IMR-90 (cell line): ENCODE measurements around the gene CDHR3. TPM values are rescaled to one million over a fixed set of nuclear protein-coding genes. Genes with fewer than 3 reads are reported as not detected.

ENCODE experiments used
- ATAC-seq: fragments of 200-7000 bp; cut with Tn5 transposase; 2 replicates; pipeline ENCODE4 v1.9.1; 2020; ENCODE audit warnings: low read depth, mild to moderate bottlenecking, moderate library complexity
- BruUV-seq: library from RNA; stranded (reverse); fragments of 400-500 nt; replicated peaks from 2 replicates; lab custom pipeline; 2021; lab: Mats Ljungman, UMichigan
- CTCF ChIA-PET: fragments of 300-600 bp; formaldehyde crosslinking; extraction: SDS; loops from one replicate; lab custom pipeline; 2021; ENCODE audit warnings: antibody characterized with exemption; lab: Yijun Ruan, JAX
- POLR2A ChIA-PET: fragments of 300-600 bp; sonication (Branson Sonifier 250); formaldehyde crosslinking; loops from one replicate; lab custom pipeline; 2022; ENCODE audit warnings: antibody characterized with exemption; ENCODE audit not compliant: unreplicated experiment; lab: Charles Lee
- DNase-seq: peaks from one replicate; pipeline ENCODE4 v3.0.0; 2013
- H2AFZ ChIP-seq: replicated peaks from 2 replicates; pipeline ENCODE3; 2013; ENCODE audit warnings: low read length, mild to moderate bottlenecking; ENCODE audit not compliant: poor library complexity
- H2AK5ac ChIP-seq: 2 replicates; pipeline ENCODE4 v1.6.1; 2013; ENCODE audit warnings: low read depth, low read length, inconsistent platforms
- H2AK9ac ChIP-seq: replicated peaks from 2 replicates; pipeline ENCODE3; 2013; ENCODE audit warnings: mild to moderate bottlenecking, low read depth, low read length, moderate library complexity; ENCODE audit not compliant: poor library complexity
- H2BK120ac ChIP-seq: 2 replicates; pipeline ENCODE4 v1.6.1; 2013; ENCODE audit warnings: low read depth, low read length, inconsistent platforms
- H2BK15ac ChIP-seq: 3 replicates; pipeline ENCODE4 v1.6.1; 2013; ENCODE audit warnings: low read depth, low read length, inconsistent platforms
- H2BK20ac ChIP-seq: 2 replicates; pipeline ENCODE4 v1.6.1; 2013; ENCODE audit warnings: low read depth, mild to moderate bottlenecking, inconsistent platforms, low read length, moderate library complexity
- H2BK5ac ChIP-seq: 2 replicates; pipeline ENCODE4 v1.6.1; 2013; ENCODE audit warnings: mild to moderate bottlenecking, low read depth, low read length, inconsistent platforms; ENCODE audit not compliant: poor library complexity, severe bottlenecking
- H3K14ac ChIP-seq: replicated peaks from 2 replicates; pipeline ENCODE4 v1.6.1; 2013; ENCODE audit warnings: low read depth, low read length, inconsistent platforms
- H3K18ac ChIP-seq: 2 replicates; pipeline ENCODE4 v1.6.1; 2013; ENCODE audit warnings: low read depth, low read length, control low read depth
- H3K23ac ChIP-seq: 2 replicates; pipeline ENCODE4 v1.6.1; 2013; ENCODE audit warnings: low read depth, low read length, inconsistent platforms
- H3K27ac ChIP-seq: 2 replicates; pipeline ENCODE4 v1.5.1; 2013; ENCODE audit warnings: mild to moderate bottlenecking, control low read depth, low read length; ENCODE audit not compliant: insufficient read depth
- H3K27me3 ChIP-seq: 2 replicates; pipeline ENCODE4 v1.6.1; 2013; ENCODE audit warnings: low read length; ENCODE audit not compliant: control insufficient read depth, insufficient read depth
- H3K36me3 ChIP-seq: 2 replicates; pipeline ENCODE4 v1.6.1; 2013; ENCODE audit warnings: low read length, mixed read lengths; ENCODE audit not compliant: control insufficient read depth, insufficient read depth
- H3K4ac ChIP-seq: 2 replicates; pipeline ENCODE4 v1.6.1; 2013; ENCODE audit warnings: low read depth, low read length, inconsistent platforms
- H3K4me1 ChIP-seq: 2 replicates; pipeline ENCODE4 v1.6.1; 2013; ENCODE audit warnings: low read length, mixed read lengths; ENCODE audit not compliant: control insufficient read depth, insufficient read depth
- H3K4me2 ChIP-seq: 2 replicates; pipeline ENCODE4 v1.6.1; 2013; ENCODE audit warnings: low read depth, mild to moderate bottlenecking, control low read depth, low read length, moderate library complexity
- H3K4me3 ChIP-seq: 2 replicates; pipeline ENCODE4 v1.5.1; 2013; ENCODE audit warnings: low read depth, mild to moderate bottlenecking, control low read depth, low read length, moderate library complexity; ENCODE audit not compliant: insufficient read depth
- H3K56ac ChIP-seq: 2 replicates; pipeline ENCODE4 v1.6.1; 2013; ENCODE audit warnings: low read length, inconsistent platforms; ENCODE audit not compliant: insufficient read depth; ENCODE audit errors: extremely low read depth
- H3K79me1 ChIP-seq, 2 experiments: 2 replicates each; pipeline ENCODE4 v1.6.1; 2013; ENCODE audit warnings: low read length in 2 of 2, inconsistent platforms in 1 of 2, low read depth in 1 of 2
- H3K9ac ChIP-seq: 2 replicates; pipeline ENCODE4 v1.6.1; 2013; ENCODE audit warnings: low read depth, low read length, control low read depth
- H3K9me1 ChIP-seq: 2 replicates; pipeline ENCODE4 v1.6.1; 2013; ENCODE audit warnings: low read length, inconsistent platforms; ENCODE audit not compliant: insufficient read depth
- H3K9me3 ChIP-seq: 2 replicates; pipeline ENCODE4 v1.6.1; 2013; ENCODE audit warnings: low read length; ENCODE audit not compliant: control insufficient read depth, insufficient read depth
- H4K20me1 ChIP-seq: 2 replicates; pipeline ENCODE4 v1.6.1; 2013; ENCODE audit warnings: low read length, inconsistent platforms; ENCODE audit not compliant: insufficient read depth
- H4K5ac ChIP-seq: 2 replicates; pipeline ENCODE4 v1.6.1; 2013; ENCODE audit warnings: mild to moderate bottlenecking, low read depth, low read length, control low read depth
- H4K8ac ChIP-seq, 2 experiments: 2 replicates each; pipeline ENCODE4 v1.6.1; 2013; ENCODE audit warnings: low read depth in 2 of 2, low read length in 2 of 2, control low read depth in 1 of 2, inconsistent platforms in 1 of 2
- H4K91ac ChIP-seq: 2 replicates; pipeline ENCODE4 v1.6.1; 2013; ENCODE audit warnings: low read depth, low read length, inconsistent platforms; ENCODE audit not compliant: insufficient read depth
- BHLHE40 ChIP-seq: fragments of 150-350 bp; IDR thresholded peaks from 2 replicates; pipeline ENCODE4 v1.6.1; 2016; ENCODE audit warnings: mild to moderate bottlenecking, low read depth, low read length
- CEBPB ChIP-seq: IDR thresholded peaks from 2 replicates; pipeline ENCODE4 v1.6.1; 2012; ENCODE audit warnings: low read depth, low read length, improper control_type of control experiment
- FOS ChIP-seq: fragments of 150-350 bp; IDR thresholded peaks from 2 replicates; pipeline ENCODE4 v1.6.1; 2016; ENCODE audit warnings: low read depth, low read length
- MAFK ChIP-seq: IDR thresholded peaks from 2 replicates; pipeline ENCODE4 v1.6.1; 2012; ENCODE audit warnings: low read depth, low read length, improper control_type of control experiment
- MXI1 ChIP-seq: IDR thresholded peaks from 2 replicates; pipeline ENCODE4 v1.6.1; 2012; ENCODE audit warnings: low read depth, mild to moderate bottlenecking, low read length, moderate library complexity, borderline replicate concordance
- POLR2A ChIP-seq: IDR thresholded peaks from 2 replicates; pipeline ENCODE4 v1.6.1; 2012; ENCODE audit warnings: mild to moderate bottlenecking, low read depth, low read length
- RAD21 ChIP-seq: IDR thresholded peaks from 2 replicates; pipeline ENCODE4 v1.6.1; 2012; ENCODE audit warnings: low read length, improper control_type of control experiment
- RFX5 ChIP-seq: IDR thresholded peaks from 2 replicates; pipeline ENCODE4 v1.8.0; 2012; ENCODE audit warnings: low read depth, mild to moderate bottlenecking, low read length, moderate library complexity
- WGBS, 2 experiments: methylation state at CpG; one replicate each; pipeline versions ENCODE4 v1.1.5 to v1.1.7; 2013; ENCODE audit warnings: missing lambda C conversion rate in 2 of 2; ENCODE audit not compliant: insufficient read length in 1 of 2; ENCODE audit errors: extremely low coverage in 2 of 2; 5-methylcytosine and 5-hydroxymethylcytosine counted together
- dilution Hi-C: fragments of 300-500 bp; cut with HindIII; formaldehyde crosslinking; loops from one replicate; pipeline ENCODE4 v1.14.3; 2018; ENCODE audit warnings: low sequenced_read_pairs; ENCODE audit not compliant: unreplicated experiment
- in situ Hi-C: fragments of 300-500 bp; cut with MboI; formaldehyde crosslinking; loops from 3 replicates; pipeline ENCODE4 v1.14.3; 2019; ENCODE audit warnings: low sequenced_read_pairs, inconsistent platforms, mixed read lengths
- intact Hi-C: fragments of 100-400 bp; cut with micrococcal nuclease; formaldehyde crosslinking; loops from 2 replicates; pipeline ENCODE4 v1.10.0; 2022
- polyA plus RNA-seq, 3 experiments: library from polyadenylated mRNA; depleted of rRNA; stranded (reverse); fragments of >200 nt; gene quantifications; 2 replicates each; pipeline ENCODE4 v1.2.3, GENCODE V29; 2012; ENCODE audit warnings: low replicate concordance in 1 of 3
- total RNA-seq: library from RNA; depleted of rRNA; stranded (reverse); fragments of >200 nt; gene quantifications from 2 replicates; pipeline ENCODE4 v1.2.3, GENCODE V29; 2012

CDHR3 gene
- total and polyA plus RNA-seq, 2 of the 4 experiments (the other 2 are of a cell fraction), result 0.96 to 1.6 TPM

DNA sequence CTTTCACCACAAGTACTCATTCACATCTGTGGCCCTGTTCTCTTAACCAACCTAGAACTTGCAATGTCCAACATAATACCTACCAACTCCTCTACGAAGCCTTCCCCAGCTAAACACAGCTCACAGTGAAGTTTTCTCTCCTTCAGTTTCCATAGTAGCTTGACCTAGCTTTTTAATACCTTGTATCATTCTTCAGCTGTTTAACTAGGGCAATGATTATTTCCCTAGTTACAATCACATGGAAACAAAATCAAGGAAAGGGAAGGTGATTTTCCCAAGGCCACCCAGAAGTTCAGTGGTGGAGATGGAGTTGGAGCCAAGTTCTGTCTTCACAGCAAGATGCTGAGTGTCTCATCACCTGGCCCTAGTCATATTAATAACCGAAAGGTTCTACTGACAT is 16.3 kb downstream of the CDHR3 start:
- no peak for ATAC-seq
- ChIA-PET CTCF (no interaction called here), POLR2A (no interaction called here)
- Histone ChIP-seq H2BK120ac (no peak overlapping the region), H3K79me1 (no peaks in the 10 kb centered on the region), H3K9me3 (no peaks in the 10 kb centered on the region), H4K20me1 (no peaks in the 10 kb centered on the region), H3K18ac (no peak overlapping the region), H4K5ac (no peak overlapping the region), H3K4ac (no peak overlapping the region), H3K14ac (no peak overlapping the region), H3K23ac (no peak overlapping the region), H3K4me3 (no peak overlapping the region), H2AK5ac (no peak overlapping the region), H3K4me2 (no peak overlapping the region), H2BK20ac (no peak overlapping the region), H2BK15ac (no peak overlapping the region), H3K4me1 (peaks cover 3% of the 10 kb centered on the region; the same call in 1 of the 2 replicates), H4K91ac (no peak overlapping the region), H3K27ac (no peak overlapping the region), H3K56ac (no peak overlapping the region), H4K8ac (no peak overlapping the region), H3K27me3 (peaks cover 12% of the 10 kb centered on the region), H2BK5ac (no peak overlapping the region), H3K36me3 (no peaks in the 10 kb centered on the region), H3K9ac (no peak overlapping the region), H3K9me1 (0 out of 2 replicates have a peak, but pooled peaks cover 6% of the 10 kb centered on the region), H2AK9ac (no peak overlapping the region), H2AFZ (no peak overlapping the region)
- intact Hi-C loops, result no loop called here
- TF ChIP-seq FOS, result no peak
- TF ChIP-seq RAD21, result no peak
- TF ChIP-seq MAFK, result no peak
- TF ChIP-seq POLR2A, result no peak
- TF ChIP-seq BHLHE40, result no peak
- TF ChIP-seq CEBPB, result no peak
- TF ChIP-seq MXI1, result no peak
- no peak for TF ChIP-seq RFX5
- BruUV-seq, result no TSS peak
- no peak for DNase-seq
- in situ Hi-C loops, result no loop called here
- no CpG with 5 or more reads among the region's 2 CpGs for WGBS, 2 experiments
- dilution Hi-C loops, result no loop called here
